Heart left ventricle (tissue), 13 donors: ENCODE data around the gene PGBD2.

ENCODE experiments used
- CTCF ChIP-seq, 12 donors: fragments of 200-600 bp; sonication (generic) in 4 of 12; IDR thresholded peaks; one replicate each; pipeline versions ENCODE4 v1.5.0 to v1.8.0; 2018 to 2022; ENCODE audit warnings: antibody characterized with exemption in 12 of 12, mild to moderate bottlenecking in 5 of 12
- POLR2A ChIP-seq, 2 donors: fragments of 450-650 bp; IDR thresholded peaks; one replicate each; pipeline ENCODE4 v1.6.1; 2017; ENCODE audit warnings: antibody characterized with exemption in 2 of 2, mild to moderate bottlenecking in 2 of 2, moderate library complexity in 2 of 2
- donor health status: ischemic (EF 13 %, LVEDD 7.1; RV severe dilation, severe dysfunction).
- donor health status: DM: no; HTN: yes; CAD: no.
- donor health status: DM: no; HTN: no; CAD: no.
- donor health status: ischemic (EF 25% LVEDD 6.9; RV normal size, moderate dysfunction).
- donor health status: ischemic (EF 25% LVEDD 5.7; RV mildly dilated, moderate dysfunction).
- donor health status: ischemic (EF 35%, LVEDD 5.7; RV mildly dilated, moderate dysfunction).
- donor health status: nonischemic (EF 11% LVEDD 7.7; RV severe dilation, severe dysfunction).
- donor health status: DM: yes; HTN: yes; CAD: no.
- donor health status: PGD.
- donor health status: ischemic (EF 29% LVEDD 5.4; RV normal size, mild dysfunction).
- donor health status: nonischemic (EF 23%, LVEDD 6.1; RV moderate dilation, normal function).

- no peak for TF ChIP-seq CTCF (IDR thresholded peaks at IDR 0.05)
- TF ChIP-seq POLR2A (IDR thresholded peaks at IDR 0.05), result no peak
Measured at GRCh38 chr1:248873993-248874533, 32.0 kb upstream of the PGBD2 start.
